ENCODE data around the gene TPSD1.

TPSD1 gene

GRCh38 chr16:1215574-1216295 is 40.1 kb upstream of the TPSD1 start:
- Histone ChIP-seq H3K27ac (ENCODE audit: low read length) (no peak overlapping the region), H3K4me3 (ENCODE audit: low read length) (no peak overlapping the region), H3K36me3 (ENCODE audit: control insufficient read depth, low read depth, low read length) (peaks cover 15% of the 10 kb centered on the region), H3K9ac (ENCODE audit: low read length) (no peak overlapping the region), H3K27me3 (ENCODE audit: control insufficient read depth, insufficient read depth, low read length) (no peaks in the 10 kb centered on the region), H3K4me1 (ENCODE audit: control insufficient read depth, low read depth, low read length) (no peaks in the 10 kb centered on the region), H3K9me3 (ENCODE audit: control insufficient read depth, low read depth, low read length) (no peaks in the 10 kb centered on the region)

- H3K27ac ChIP-seq (ENCODE audit: low read length) = no peak overlapping the region
- no peaks in the 10 kb centered on the region for H3K4me1 ChIP-seq (ENCODE audit: control insufficient read depth, low read depth, low read length)
- H3K4me3 ChIP-seq (ENCODE audit: low read length) = no peak overlapping the region
- no peaks in the 10 kb centered on the region for H3K9me3 ChIP-seq (ENCODE audit: control insufficient read depth, low read depth, low read length)
- no peaks in the 10 kb centered on the region for H3K27me3 ChIP-seq (ENCODE audit: control insufficient read depth, insufficient read depth, low read length)
- H3K9ac ChIP-seq (ENCODE audit: low read length) = no peak overlapping the region
- peaks cover 15% of the 10 kb centered on the region for H3K36me3 ChIP-seq (ENCODE audit: control insufficient read depth, low read depth, low read length)
Observed at GRCh38 chr16:1216296-1216619, 39.6 kb upstream of the TPSD1 start.

- Histone ChIP-seq H3K4me1 (ENCODE audit: control insufficient read depth, low read depth, low read length) (no peaks in the 10 kb centered on the region), H3K36me3 (ENCODE audit: control insufficient read depth, low read depth, low read length) (peaks cover 11% of the 10 kb centered on the region), H3K4me3 (ENCODE audit: low read length) (no peak overlapping the region), H3K9me3 (ENCODE audit: control insufficient read depth, low read depth, low read length) (no peaks in the 10 kb centered on the region), H3K27me3 (ENCODE audit: control insufficient read depth, insufficient read depth, low read length) (no peaks in the 10 kb centered on the region), H3K9ac (ENCODE audit: low read length) (no peak overlapping the region), H3K27ac (ENCODE audit: low read length) (no peak overlapping the region)
Observed at GRCh38 chr16:1216681-1217400, 39.0 kb upstream of the TPSD1 start.

GRCh38 chr16:1217526-1217925 is 38.3 kb upstream of the TPSD1 start:
- H3K4me3 ChIP-seq (ENCODE audit: low read length) = no peak overlapping the region
- H3K9me3 ChIP-seq (ENCODE audit: control insufficient read depth, low read depth, low read length) = no peaks in the 10 kb centered on the region
- no peak overlapping the region for H3K9ac ChIP-seq (ENCODE audit: low read length)
- no peaks in the 10 kb centered on the region for H3K4me1 ChIP-seq (ENCODE audit: control insufficient read depth, low read depth, low read length)
- peaks cover 11% of the 10 kb centered on the region for H3K36me3 ChIP-seq (ENCODE audit: control insufficient read depth, low read depth, low read length)
- no peaks in the 10 kb centered on the region for H3K27me3 ChIP-seq (ENCODE audit: control insufficient read depth, insufficient read depth, low read length)
- no peak overlapping the region for H3K27ac ChIP-seq (ENCODE audit: low read length)

GRCh38 chr16:1218061-1218929 is 37.6 kb upstream of the TPSD1 start:
- no peaks in the 10 kb centered on the region for H3K4me1 ChIP-seq (ENCODE audit: control insufficient read depth, low read depth, low read length)
- no peak overlapping the region for H3K4me3 ChIP-seq (ENCODE audit: low read length)
- no peak overlapping the region for H3K9ac ChIP-seq (ENCODE audit: low read length)
- H3K27ac ChIP-seq (ENCODE audit: low read length) = no peak overlapping the region
- H3K36me3 ChIP-seq (ENCODE audit: control insufficient read depth, low read depth, low read length) = peaks cover 11% of the 10 kb centered on the region
- no peaks in the 10 kb centered on the region for H3K9me3 ChIP-seq (ENCODE audit: control insufficient read depth, low read depth, low read length)
- no peaks in the 10 kb centered on the region for H3K27me3 ChIP-seq (ENCODE audit: control insufficient read depth, insufficient read depth, low read length)

GRCh38 chr16:1218930-1219611 is 36.8 kb upstream of the TPSD1 start:
- no peak overlapping the region for H3K4me3 ChIP-seq (ENCODE audit: low read length)
- no peak overlapping the region for H3K27ac ChIP-seq (ENCODE audit: low read length)
- peaks cover 11% of the 10 kb centered on the region for H3K36me3 ChIP-seq (ENCODE audit: control insufficient read depth, low read depth, low read length)
- H3K4me1 ChIP-seq (ENCODE audit: control insufficient read depth, low read depth, low read length) = no peaks in the 10 kb centered on the region
- H3K27me3 ChIP-seq (ENCODE audit: control insufficient read depth, insufficient read depth, low read length) = no peaks in the 10 kb centered on the region
- H3K9me3 ChIP-seq (ENCODE audit: control insufficient read depth, low read depth, low read length) = no peaks in the 10 kb centered on the region
- no peak overlapping the region for H3K9ac ChIP-seq (ENCODE audit: low read length)

GRCh38 chr16:1220098-1220728 is 35.7 kb upstream of the TPSD1 start:
- no peaks in the 10 kb centered on the region for H3K4me1 ChIP-seq (ENCODE audit: control insufficient read depth, low read depth, low read length)
- H3K27me3 ChIP-seq (ENCODE audit: control insufficient read depth, insufficient read depth, low read length) = peaks cover 1% of the 10 kb centered on the region
- H3K36me3 ChIP-seq (ENCODE audit: control insufficient read depth, low read depth, low read length) = peaks cover 9% of the 10 kb centered on the region
- no peak overlapping the region for H3K4me3 ChIP-seq (ENCODE audit: low read length)
- no peak overlapping the region for H3K27ac ChIP-seq (ENCODE audit: low read length)
- H3K9me3 ChIP-seq (ENCODE audit: control insufficient read depth, low read depth, low read length) = no peaks in the 10 kb centered on the region
- no peak overlapping the region for H3K9ac ChIP-seq (ENCODE audit: low read length)

- Histone ChIP-seq H3K9me3 (ENCODE audit: control insufficient read depth, low read depth, low read length) (no peaks in the 10 kb centered on the region), H3K36me3 (ENCODE audit: control insufficient read depth, low read depth, low read length) (peaks cover 7% of the 10 kb centered on the region), H3K27ac (ENCODE audit: low read length) (no peak overlapping the region), H3K4me3 (ENCODE audit: low read length) (no peak overlapping the region), H3K27me3 (ENCODE audit: control insufficient read depth, insufficient read depth, low read length) (peaks cover 7% of the 10 kb centered on the region), H3K9ac (ENCODE audit: low read length) (no peak overlapping the region), H3K4me1 (ENCODE audit: control insufficient read depth, low read depth, low read length) (no peaks in the 10 kb centered on the region)
Observed at GRCh38 chr16:1220841-1221627, 34.8 kb upstream of the TPSD1 start.

- Histone ChIP-seq H3K4me3 (ENCODE audit: low read length) (no peak overlapping the region), H3K4me1 (ENCODE audit: control insufficient read depth, low read depth, low read length) (no peaks in the 10 kb centered on the region), H3K36me3 (ENCODE audit: control insufficient read depth, low read depth, low read length) (peaks cover 6% of the 10 kb centered on the region), H3K27ac (ENCODE audit: low read length) (no peak overlapping the region), H3K9ac (ENCODE audit: low read length) (no peak overlapping the region), H3K27me3 (ENCODE audit: control insufficient read depth, insufficient read depth, low read length) (peaks cover 7% of the 10 kb centered on the region), H3K9me3 (ENCODE audit: control insufficient read depth, low read depth, low read length) (no peaks in the 10 kb centered on the region)
Observed at GRCh38 chr16:1221628-1222552, 34.0 kb upstream of the TPSD1 start.

Data from iPS-18a (cell line).